ENCODE data around the gene PARK7.

- TF ChIP-seq CTCF (IDR thresholded peaks at IDR 0.05) (no peak), POLR2A (IDR thresholded peaks at IDR 0.05) (no peak)
Observed at GRCh38 chr1:8009043-8010002, 47.8 kb downstream of the PARK7 start.

Measured in thyroid gland (tissue), 4 donors.